NCI-H1092 (cell line): ENCODE results near the gene RNF208.

ENCODE experiments used
- DNase-seq: peaks from one replicate; lab custom pipeline; 2025; lab: John Stamatoyannopoulos, UW

The RNF208 gene

GRCh38 chr9:137213160-137214060 is 8.6 kb downstream of the RNF208 start:
- no peak for DNase-seq

- no peak for DNase-seq
Observed at GRCh38 chr9:137212520-137212919, 9.5 kb downstream of the RNF208 start.

GRCh38 chr9:137211532-137211931 is 10.5 kb downstream of the RNF208 start:
- DNase-seq = no peak

GRCh38 chr9:137206602-137207001 is 15.4 kb downstream of the RNF208 start:
- DNase-seq = no peak

- peak; percentile 78 for DNase-seq
Observed at GRCh38 chr9:137205126-137206069, 16.6 kb downstream of the RNF208 start, which contains the start of the genes NDOR1 and TMEM203. Gene NDOR1 (plus strand): TSS chr9:137205700. CDS start chr9:137205778, 78 bp downstream. Gene TMEM203 (minus strand): TSS chr9:137205648. CDS start chr9:137205414, 234 bp downstream.

GRCh38 chr9:137204731-137205125 is 17.3 kb downstream of the RNF208 start:
- no peak for DNase-seq

GRCh38 chr9:137202966-137203365 is 19.1 kb downstream of the RNF208 start:
- no peak for DNase-seq

GRCh38 chr9:137201205-137201868 is 20.7 kb downstream of the RNF208 start:
- no peak for DNase-seq

GRCh38 chr9:137200311-137201204 is 21.5 kb downstream of the RNF208 start, which contains the start of gene TPRN:
Gene TPRN (minus strand): TSS chr9:137200741. CDS start chr9:137200711, 30 bp downstream.
- peak; percentile 99 for DNase-seq

GRCh38 chr9:137199411-137200121 is 22.5 kb downstream of the RNF208 start:
- DNase-seq = no peak

GRCh38 chr9:137198902-137199283 is 23.1 kb downstream of the RNF208 start:
- DNase-seq = no peak

- no peak for DNase-seq
Observed at GRCh38 chr9:137198051-137198901, 23.8 kb downstream of the RNF208 start.

GRCh38 chr9:137195525-137196220 is 26.4 kb downstream of the RNF208 start:
- DNase-seq = peak; percentile 49

- DNase-seq = no peak
Observed at GRCh38 chr9:137194909-137195308, 27.1 kb downstream of the RNF208 start.

GRCh38 chr9:137194388-137194787 is 27.7 kb downstream of the RNF208 start:
- DNase-seq = no peak

GRCh38 chr9:137193771-137194170 is 28.3 kb downstream of the RNF208 start:
- no peak for DNase-seq

GRCh38 chr9:137192859-137193258 is 29.2 kb downstream of the RNF208 start:
- DNase-seq = no peak

GRCh38 chr9:137192448-137192780 is 29.6 kb downstream of the RNF208 start:
- no peak for DNase-seq
